Gastroesophageal sphincter (tissue), 3 donors: ENCODE measurements around the gene CCDC85A.

Experiments
- CTCF ChIP-seq, 4 experiments: fragments of 200-600 bp in 2 of 4; fragments of 450-650 bp in 2 of 4; sonication (generic) in 1 of 4; IDR thresholded peaks; one replicate each; pipeline ENCODE4 v1.5.1; 2017 to 2019; ENCODE audit warnings: antibody characterized with exemption in 4 of 4, mild to moderate bottlenecking in 2 of 4, moderate library complexity in 2 of 4
- EP300 ChIP-seq: sonication (generic); formaldehyde crosslinking; IDR thresholded peaks from one replicate; pipeline ENCODE4 v1.6.1; 2017; ENCODE audit warnings: antibody characterized with exemption, mild to moderate bottlenecking
- POLR2A ChIP-seq, 2 donors: fragments of 450-650 bp; IDR thresholded peaks; one replicate each; pipeline ENCODE4 v1.6.1; 2017; ENCODE audit warnings: antibody characterized with exemption in 2 of 2, mild to moderate bottlenecking in 2 of 2, moderate library complexity in 1 of 2
- POLR2AphosphoS5 ChIP-seq: sonication (generic); formaldehyde crosslinking; IDR thresholded peaks from one replicate; pipeline ENCODE4 v1.6.1; 2017; ENCODE audit warnings: antibody characterized with exemption

GRCh38 chr2:56372071-56372656 is 188.4 kb downstream of the CCDC85A start:
- TF ChIP-seq CTCF (IDR thresholded peaks at IDR 0.05) (no peak), POLR2A (IDR thresholded peaks at IDR 0.05) (no peak), POLR2AphosphoS5 (no peak), EP300 (no peak)
